ENCODE results near the gene METTL21A. TPM values are rescaled to one million over a fixed set of nuclear protein-coding genes. Genes with fewer than 3 reads are reported as not detected.

The METTL21A gene
- polyA plus RNA-seq, 1 donor from 2014 or later: 40.8 TPM

DNA sequence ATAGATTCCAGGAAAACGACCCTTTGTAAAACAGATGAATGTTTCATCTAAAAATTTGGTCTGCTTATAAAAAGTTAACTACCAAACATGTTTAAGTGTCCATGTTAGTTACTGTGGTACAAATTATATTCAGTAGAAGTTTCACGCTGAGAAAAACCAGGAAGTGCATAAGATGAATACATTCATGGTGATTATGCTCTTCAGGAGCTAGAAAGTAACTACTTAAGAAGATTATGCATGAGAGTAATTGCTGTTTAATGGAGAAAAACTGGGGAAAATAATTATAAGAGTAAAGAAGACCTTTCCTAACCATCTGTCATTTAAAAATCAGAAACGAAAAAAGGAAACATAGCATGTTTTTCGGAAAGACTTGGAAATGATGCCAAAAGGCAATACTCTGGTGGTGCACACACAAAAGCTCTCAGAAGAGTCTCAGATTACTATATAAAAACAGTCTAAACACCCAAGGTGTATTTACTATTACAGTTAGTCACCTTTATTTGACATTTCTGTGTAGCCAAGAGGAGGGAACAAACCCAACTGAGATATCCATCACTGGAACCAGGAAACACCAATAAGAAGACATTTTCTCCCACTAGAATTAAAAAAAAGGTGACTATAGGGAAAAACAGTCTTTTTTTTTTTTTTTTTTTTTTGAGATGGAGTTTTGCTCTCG is 38.8 kb upstream of the METTL21A start:
- H3K4me2 ChIP-seq (ENCODE audit: low read length): no peak overlapping the region
- H3F3A ChIP-seq (ENCODE audit: insufficient read depth, low read length, poor library complexity, severe bottlenecking): no peaks in the 10 kb centered on the region
- no peaks in the 10 kb centered on the region for H3K9me2 ChIP-seq (ENCODE audit: insufficient read depth, low read length)
- H3K79me2 ChIP-seq (replicated peaks; ENCODE audit: insufficient read depth, low read length): no peaks in the 10 kb centered on the region
- H3K36me3 ChIP-seq (ENCODE audit: insufficient read depth, low read length): no peaks in the 10 kb centered on the region
- no peak overlapping the region for H3K9ac ChIP-seq (ENCODE audit: low read length)
- no peaks in the 10 kb centered on the region for H4K20me1 ChIP-seq (ENCODE audit: insufficient read depth)
- no peak overlapping the region for H3K4me3 ChIP-seq (ENCODE audit: low read length)
- no peak overlapping the region for H2AFZ ChIP-seq (ENCODE audit: low read depth, low read length)
- TF ChIP-seq EZH2 (IDR thresholded peaks at IDR 0.05; ENCODE audit: borderline replicate concordance, insufficient read depth, low read length, poor library complexity, severe bottlenecking) (no peak), SMC3 (conservative IDR thresholded peaks at IDR 0.05; ENCODE audit: poor library complexity) (no peak), POLR2AphosphoS5 (IDR thresholded peaks at IDR 0.05) (no peak), EP300 (conservative IDR thresholded peaks at IDR 0.05; ENCODE audit: poor library complexity, severe bottlenecking) (no peak), MXI1 (conservative IDR thresholded peaks at IDR 0.05; ENCODE audit: poor library complexity, severe bottlenecking) (no peak), TAF1 (IDR thresholded peaks at IDR 0.05; ENCODE audit: low read depth) (no peak), RAD21 (conservative IDR thresholded peaks at IDR 0.05) (no peak)
- TF ChIP-seq, protein P1, sequence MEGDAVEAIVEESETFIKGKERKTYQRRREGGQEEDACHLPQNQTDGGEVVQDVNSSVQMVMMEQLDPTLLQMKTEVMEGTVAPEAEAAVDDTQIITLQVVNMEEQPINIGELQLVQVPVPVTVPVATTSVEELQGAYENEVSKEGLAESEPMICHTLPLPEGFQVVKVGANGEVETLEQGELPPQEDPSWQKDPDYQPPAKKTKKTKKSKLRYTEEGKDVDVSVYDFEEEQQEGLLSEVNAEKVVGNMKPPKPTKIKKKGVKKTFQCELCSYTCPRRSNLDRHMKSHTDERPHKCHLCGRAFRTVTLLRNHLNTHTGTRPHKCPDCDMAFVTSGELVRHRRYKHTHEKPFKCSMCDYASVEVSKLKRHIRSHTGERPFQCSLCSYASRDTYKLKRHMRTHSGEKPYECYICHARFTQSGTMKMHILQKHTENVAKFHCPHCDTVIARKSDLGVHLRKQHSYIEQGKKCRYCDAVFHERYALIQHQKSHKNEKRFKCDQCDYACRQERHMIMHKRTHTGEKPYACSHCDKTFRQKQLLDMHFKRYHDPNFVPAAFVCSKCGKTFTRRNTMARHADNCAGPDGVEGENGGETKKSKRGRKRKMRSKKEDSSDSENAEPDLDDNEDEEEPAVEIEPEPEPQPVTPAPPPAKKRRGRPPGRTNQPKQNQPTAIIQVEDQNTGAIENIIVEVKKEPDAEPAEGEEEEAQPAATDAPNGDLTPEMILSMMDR (IDR thresholded peaks at IDR 0.05; ENCODE audit: poor library complexity, severe bottlenecking): no peak
- TF ChIP-seq, protein P2, sequence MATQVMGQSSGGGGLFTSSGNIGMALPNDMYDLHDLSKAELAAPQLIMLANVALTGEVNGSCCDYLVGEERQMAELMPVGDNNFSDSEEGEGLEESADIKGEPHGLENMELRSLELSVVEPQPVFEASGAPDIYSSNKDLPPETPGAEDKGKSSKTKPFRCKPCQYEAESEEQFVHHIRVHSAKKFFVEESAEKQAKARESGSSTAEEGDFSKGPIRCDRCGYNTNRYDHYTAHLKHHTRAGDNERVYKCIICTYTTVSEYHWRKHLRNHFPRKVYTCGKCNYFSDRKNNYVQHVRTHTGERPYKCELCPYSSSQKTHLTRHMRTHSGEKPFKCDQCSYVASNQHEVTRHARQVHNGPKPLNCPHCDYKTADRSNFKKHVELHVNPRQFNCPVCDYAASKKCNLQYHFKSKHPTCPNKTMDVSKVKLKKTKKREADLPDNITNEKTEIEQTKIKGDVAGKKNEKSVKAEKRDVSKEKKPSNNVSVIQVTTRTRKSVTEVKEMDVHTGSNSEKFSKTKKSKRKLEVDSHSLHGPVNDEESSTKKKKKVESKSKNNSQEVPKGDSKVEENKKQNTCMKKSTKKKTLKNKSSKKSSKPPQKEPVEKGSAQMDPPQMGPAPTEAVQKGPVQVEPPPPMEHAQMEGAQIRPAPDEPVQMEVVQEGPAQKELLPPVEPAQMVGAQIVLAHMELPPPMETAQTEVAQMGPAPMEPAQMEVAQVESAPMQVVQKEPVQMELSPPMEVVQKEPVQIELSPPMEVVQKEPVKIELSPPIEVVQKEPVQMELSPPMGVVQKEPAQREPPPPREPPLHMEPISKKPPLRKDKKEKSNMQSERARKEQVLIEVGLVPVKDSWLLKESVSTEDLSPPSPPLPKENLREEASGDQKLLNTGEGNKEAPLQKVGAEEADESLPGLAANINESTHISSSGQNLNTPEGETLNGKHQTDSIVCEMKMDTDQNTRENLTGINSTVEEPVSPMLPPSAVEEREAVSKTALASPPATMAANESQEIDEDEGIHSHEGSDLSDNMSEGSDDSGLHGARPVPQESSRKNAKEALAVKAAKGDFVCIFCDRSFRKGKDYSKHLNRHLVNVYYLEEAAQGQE (IDR thresholded peaks at IDR 0.05; ENCODE audit: borderline replicate concordance): no peak
- no peaks in the 10 kb centered on the region for H3K27me3 ChIP-seq (ENCODE audit: insufficient read depth, low read depth, low read length)
- H3K27ac ChIP-seq (ENCODE audit: low read length): no peak overlapping the region
- no peaks in the 10 kb centered on the region for H3K9me3 ChIP-seq (ENCODE audit: low read length)

DNA sequence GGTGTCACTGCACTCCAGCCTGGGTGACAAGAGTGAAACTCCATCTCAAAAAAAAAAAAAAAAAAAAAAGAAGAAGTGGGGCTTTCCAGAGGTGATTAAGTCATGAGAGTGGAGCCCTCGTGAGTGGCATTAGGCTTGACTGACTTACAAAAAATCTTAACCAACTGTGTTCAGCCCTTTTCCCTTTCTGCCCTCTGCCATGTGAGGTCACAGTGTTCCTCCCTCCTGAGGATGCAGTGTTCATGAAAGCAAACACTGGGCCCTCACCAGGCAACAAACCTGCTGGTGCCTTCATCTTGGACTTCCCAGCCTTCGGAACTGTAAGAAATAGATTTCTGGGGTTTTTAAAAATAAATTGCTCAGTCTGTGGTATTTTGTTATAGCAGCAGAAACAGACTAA is 37.0 kb upstream of the METTL21A start:
- H4K20me1 ChIP-seq (ENCODE audit: insufficient read depth): no peaks in the 10 kb centered on the region
- H3K9ac ChIP-seq (ENCODE audit: low read length): no peak overlapping the region
- no peak overlapping the region for H3K4me3 ChIP-seq (ENCODE audit: low read length)
- TF ChIP-seq, protein P2 (IDR thresholded peaks at IDR 0.05; ENCODE audit: borderline replicate concordance): no peak
- TF ChIP-seq MXI1 (conservative IDR thresholded peaks at IDR 0.05; ENCODE audit: poor library complexity, severe bottlenecking): no peak
- no peak for TF ChIP-seq RAD21 (conservative IDR thresholded peaks at IDR 0.05)
- no peak for TF ChIP-seq EZH2 (IDR thresholded peaks at IDR 0.05; ENCODE audit: borderline replicate concordance, insufficient read depth, low read length, poor library complexity, severe bottlenecking)
- TF ChIP-seq SMC3 (conservative IDR thresholded peaks at IDR 0.05; ENCODE audit: poor library complexity): no peak
- TF ChIP-seq, protein P1 (IDR thresholded peaks at IDR 0.05; ENCODE audit: poor library complexity, severe bottlenecking): no peak
- no peak for TF ChIP-seq EP300 (conservative IDR thresholded peaks at IDR 0.05; ENCODE audit: poor library complexity, severe bottlenecking)
- TF ChIP-seq TAF1 (IDR thresholded peaks at IDR 0.05; ENCODE audit: low read depth): no peak
- no peak for TF ChIP-seq POLR2AphosphoS5 (IDR thresholded peaks at IDR 0.05)
- H3F3A ChIP-seq (ENCODE audit: insufficient read depth, low read length, poor library complexity, severe bottlenecking): no peaks in the 10 kb centered on the region
- no peaks in the 10 kb centered on the region for H3K9me2 ChIP-seq (ENCODE audit: insufficient read depth, low read length)
- no peaks in the 10 kb centered on the region for H3K9me3 ChIP-seq (ENCODE audit: low read length)
- H3K27me3 ChIP-seq (ENCODE audit: insufficient read depth, low read depth, low read length): no peaks in the 10 kb centered on the region
- H3K79me2 ChIP-seq (replicated peaks; ENCODE audit: insufficient read depth, low read length): no peaks in the 10 kb centered on the region
- no peak overlapping the region for H2AFZ ChIP-seq (ENCODE audit: low read depth, low read length)
- H3K27ac ChIP-seq (ENCODE audit: low read length): no peak overlapping the region
- H3K4me2 ChIP-seq (ENCODE audit: low read length): no peak overlapping the region
- H3K36me3 ChIP-seq (ENCODE audit: insufficient read depth, low read length): no peaks in the 10 kb centered on the region

All from neural cell (in vitro differentiated cells).